Measurements from ENCODE around the gene PPP2R2C. TPM values are rescaled to one million over a fixed set of nuclear protein-coding genes. Genes with fewer than 3 reads are reported as not detected.

The PPP2R2C gene
- total RNA-seq, 2 experiments from 2014 or later = not detected

- Histone ChIP-seq H3K9me3 (ENCODE audit: low read length) (no peaks in the 10 kb centered on the region), H3K27ac (ENCODE audit: low read depth, low read length, poor library complexity, severe bottlenecking) (no peak overlapping the region), H4K20me1 (ENCODE audit: insufficient read depth, low read length) (no peaks in the 10 kb centered on the region), H2AFZ (ENCODE audit: low read length) (no peak overlapping the region), H3K4me2 (ENCODE audit: low read length) (no peak overlapping the region), H3K79me2 (ENCODE audit: insufficient read depth, low read depth, low read length) (no peaks in the 10 kb centered on the region), H3K36me3 (ENCODE audit: insufficient read depth, low read length) (no peaks in the 10 kb centered on the region), H3K9me2 (ENCODE audit: insufficient read depth, low read length) (no peaks in the 10 kb centered on the region), H3K4me1 (ENCODE audit: insufficient read depth, low read length, poor library complexity, severe bottlenecking) (no peaks in the 10 kb centered on the region), H3K4me3 (ENCODE audit: low read depth, low read length, poor library complexity, severe bottlenecking) (no peak overlapping the region)
- TF ChIP-seq EZH2phosphoT487 (IDR thresholded peaks at IDR 0.05; ENCODE audit: borderline replicate concordance, low read depth, low read length) (no peak), CTCF (conservative IDR thresholded peaks at IDR 0.05; ENCODE audit: low read length) (no peak)
- POLR2A ChIA-PET = no interaction called here
- no peak for DNase-seq (ENCODE audit: low spot score)
- intact Hi-C loops (cut with micrococcal nuclease; ENCODE audit: unreplicated experiment) = no loop called here
- CTCF ChIA-PET (ENCODE audit: unreplicated experiment) = no interaction called here
- no TSS peak for BruUV-seq (replicated peaks)
Observed at GRCh38 chr4:6422866-6423265, 49.5 kb downstream of the PPP2R2C start.

GRCh38 chr4:6422105-6422504 lies 50.3 kb downstream of the PPP2R2C start:
- Histone ChIP-seq H3K27ac (ENCODE audit: low read depth, low read length, poor library complexity, severe bottlenecking) (no peak overlapping the region), H4K20me1 (ENCODE audit: insufficient read depth, low read length) (no peaks in the 10 kb centered on the region), H3K9me3 (ENCODE audit: low read length) (no peaks in the 10 kb centered on the region), H3K36me3 (ENCODE audit: insufficient read depth, low read length) (no peaks in the 10 kb centered on the region), H3K4me3 (ENCODE audit: low read depth, low read length, poor library complexity, severe bottlenecking) (no peak overlapping the region), H3K4me2 (ENCODE audit: low read length) (no peak overlapping the region), H3K79me2 (ENCODE audit: insufficient read depth, low read depth, low read length) (no peaks in the 10 kb centered on the region), H3K9me2 (ENCODE audit: insufficient read depth, low read length) (no peaks in the 10 kb centered on the region), H2AFZ (ENCODE audit: low read length) (no peak overlapping the region), H3K4me1 (ENCODE audit: insufficient read depth, low read length, poor library complexity, severe bottlenecking) (no peaks in the 10 kb centered on the region)
- intact Hi-C loops (cut with micrococcal nuclease; ENCODE audit: unreplicated experiment) = no loop called here
- no peak for DNase-seq (ENCODE audit: low spot score)
- TF ChIP-seq CTCF (conservative IDR thresholded peaks at IDR 0.05; ENCODE audit: low read length) (no peak), EZH2phosphoT487 (IDR thresholded peaks at IDR 0.05; ENCODE audit: borderline replicate concordance, low read depth, low read length) (no peak)
- ChIA-PET CTCF (ENCODE audit: unreplicated experiment) (no interaction called here), POLR2A (no interaction called here)
- no TSS peak for BruUV-seq (replicated peaks)

GRCh38 chr4:6421397-6421796 lies 51.0 kb downstream of the PPP2R2C start:
- no peaks in the 10 kb centered on the region for H4K20me1 ChIP-seq (ENCODE audit: insufficient read depth, low read length)
- H3K36me3 ChIP-seq (ENCODE audit: insufficient read depth, low read length) = no peaks in the 10 kb centered on the region
- DNase-seq (ENCODE audit: low spot score) = no peak
- no peaks in the 10 kb centered on the region for H3K9me2 ChIP-seq (ENCODE audit: insufficient read depth, low read length)
- no peaks in the 10 kb centered on the region for H3K9me3 ChIP-seq (ENCODE audit: low read length)
- no peak for TF ChIP-seq EZH2phosphoT487 (IDR thresholded peaks at IDR 0.05; ENCODE audit: borderline replicate concordance, low read depth, low read length)
- no peak overlapping the region for H3K4me3 ChIP-seq (ENCODE audit: low read depth, low read length, poor library complexity, severe bottlenecking)
- no peaks in the 10 kb centered on the region for H3K4me1 ChIP-seq (ENCODE audit: insufficient read depth, low read length, poor library complexity, severe bottlenecking)
- ChIA-PET POLR2A (no interaction called here), CTCF (ENCODE audit: unreplicated experiment) (no interaction called here)
- H3K4me2 ChIP-seq (ENCODE audit: low read length) = no peak overlapping the region
- H3K27ac ChIP-seq (ENCODE audit: low read depth, low read length, poor library complexity, severe bottlenecking) = no peak overlapping the region
- intact Hi-C loops (cut with micrococcal nuclease; ENCODE audit: unreplicated experiment) = no loop called here
- H2AFZ ChIP-seq (ENCODE audit: low read length) = no peak overlapping the region
- H3K79me2 ChIP-seq (ENCODE audit: insufficient read depth, low read depth, low read length) = no peaks in the 10 kb centered on the region
- BruUV-seq (replicated peaks) = no TSS peak

Data from OCI-LY7 (cell line).